HG03060 (cell line): ENCODE measurements around the gene SLC52A1.
A peak's percentile ranks its signal among the peaks of the same experiment; 100 is the strongest.
"Not testable (repeated sequence)": the region's sequence is repeated elsewhere in the genome, so short reads cannot be mapped to it uniquely, and the experiment has no call there.

Source experiments
- ATAC-seq: cut with Tn5 transposase; IDR thresholded peaks from one replicate; pipeline ENCODE4 v1.9.1; 2021; ENCODE audit warnings: low read depth, moderate number of reproducible peaks; ENCODE audit not compliant: unreplicated experiment

The SLC52A1 gene

GRCh38 chr17:5035315-5035714 is at the start of gene SLC52A1:
SLC52A1 (minus strand) TSS chr17:5035426; CDS start chr17:5034606, 820 bp downstream.
- ATAC-seq, result no peak

GRCh38 chr17:5080591-5080990 is 45.4 kb upstream of the SLC52A1 start:
- ATAC-seq, result no peak

- peak; percentile 67 for ATAC-seq
These were observed 43.1 kb upstream of the SLC52A1 start, which contains the start of gene ZFP3 for GRCh38 chr17:5078106-5079028. ZFP3 (plus strand) TSS chr17:5078467; CDS start chr17:5091505, 13,038 bp downstream.

GRCh38 chr17:5077781-5078105 is 42.5 kb upstream of the SLC52A1 start:
- ATAC-seq, result no peak

- ATAC-seq, result not testable (repeated sequence)
These were observed 42.0 kb upstream of the SLC52A1 start for GRCh38 chr17:5077275-5077674.

GRCh38 chr17:5075472-5075871 is 40.2 kb upstream of the SLC52A1 start:
- ATAC-seq, result not testable (repeated sequence)

GRCh38 chr17:5069724-5070123 is 34.5 kb upstream of the SLC52A1 start:
- ATAC-seq, result no peak

- ATAC-seq, result no peak
These were observed 33.0 kb upstream of the SLC52A1 start for GRCh38 chr17:5068236-5068635.

GRCh38 chr17:5065227-5065744 is 30.1 kb upstream of the SLC52A1 start:
- ATAC-seq, result no peak

GRCh38 chr17:5055543-5055942 is 20.3 kb upstream of the SLC52A1 start:
- ATAC-seq, result no peak

- ATAC-seq, result no peak
These were observed 15.1 kb upstream of the SLC52A1 start for GRCh38 chr17:5050278-5050677.

- no peak for ATAC-seq
These were observed 14.2 kb upstream of the SLC52A1 start for GRCh38 chr17:5049314-5049841.

- ATAC-seq, result no peak
These were observed 12.2 kb upstream of the SLC52A1 start for GRCh38 chr17:5047446-5047845.

- no peak for ATAC-seq
These were observed 10.3 kb upstream of the SLC52A1 start for GRCh38 chr17:5045496-5045895.

- no peak for ATAC-seq
These were observed 9.4 kb upstream of the SLC52A1 start for GRCh38 chr17:5044630-5045029.

GRCh38 chr17:5043524-5043923 is 8.3 kb upstream of the SLC52A1 start:
- ATAC-seq, result no peak

GRCh38 chr17:5042157-5043022 is 7.2 kb upstream of the SLC52A1 start:
- no peak for ATAC-seq

- ATAC-seq, result no peak
These were observed 575 bp downstream of the SLC52A1 start for GRCh38 chr17:5034651-5035050.

GRCh38 chr17:5034063-5034462 is 1.2 kb downstream of the SLC52A1 start:
- ATAC-seq, result no peak

GRCh38 chr17:5033352-5034015 is 1.7 kb downstream of the SLC52A1 start:
- no peak for ATAC-seq
